Measurements from ENCODE around the gene CENPK. TPM values are rescaled to one million over a fixed set of nuclear protein-coding genes. Genes with fewer than 3 reads are reported as not detected.

Gene CENPK
- total RNA-seq, 1 donor from 2014 or later, result 55.2 TPM

- TF ChIP-seq, protein P1, sequence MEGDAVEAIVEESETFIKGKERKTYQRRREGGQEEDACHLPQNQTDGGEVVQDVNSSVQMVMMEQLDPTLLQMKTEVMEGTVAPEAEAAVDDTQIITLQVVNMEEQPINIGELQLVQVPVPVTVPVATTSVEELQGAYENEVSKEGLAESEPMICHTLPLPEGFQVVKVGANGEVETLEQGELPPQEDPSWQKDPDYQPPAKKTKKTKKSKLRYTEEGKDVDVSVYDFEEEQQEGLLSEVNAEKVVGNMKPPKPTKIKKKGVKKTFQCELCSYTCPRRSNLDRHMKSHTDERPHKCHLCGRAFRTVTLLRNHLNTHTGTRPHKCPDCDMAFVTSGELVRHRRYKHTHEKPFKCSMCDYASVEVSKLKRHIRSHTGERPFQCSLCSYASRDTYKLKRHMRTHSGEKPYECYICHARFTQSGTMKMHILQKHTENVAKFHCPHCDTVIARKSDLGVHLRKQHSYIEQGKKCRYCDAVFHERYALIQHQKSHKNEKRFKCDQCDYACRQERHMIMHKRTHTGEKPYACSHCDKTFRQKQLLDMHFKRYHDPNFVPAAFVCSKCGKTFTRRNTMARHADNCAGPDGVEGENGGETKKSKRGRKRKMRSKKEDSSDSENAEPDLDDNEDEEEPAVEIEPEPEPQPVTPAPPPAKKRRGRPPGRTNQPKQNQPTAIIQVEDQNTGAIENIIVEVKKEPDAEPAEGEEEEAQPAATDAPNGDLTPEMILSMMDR (conservative IDR thresholded peaks at IDR 0.05), result no peak
- Mint-ChIP-seq H3K9me3 (no peaks in the 10 kb centered on the region), H3K27ac (ENCODE audit: unreplicated experiment) (no peak overlapping the region), H3K4me3 (peak overlapping the region; percentile 49), H3K27me3 (ENCODE audit: low read depth) (no peaks in the 10 kb centered on the region), H3K4me1 (no peaks in the 10 kb centered on the region), H3K36me3 (ENCODE audit: low read depth) (no peaks in the 10 kb centered on the region)
- no peak for DNase-seq (ENCODE audit: low read depth, low spot score)
These were observed 88.7 kb downstream of the CENPK start for GRCh38 chr5:65474130-65474711.

GRCh38 chr5:65468633-65469032 is 94.3 kb downstream of the CENPK start:
- H3K4me3 Mint-ChIP-seq, result no peak overlapping the region
- H3K27me3 Mint-ChIP-seq (ENCODE audit: low read depth), result no peaks in the 10 kb centered on the region
- no peaks in the 10 kb centered on the region for H3K4me1 Mint-ChIP-seq
- no peaks in the 10 kb centered on the region for H3K9me3 Mint-ChIP-seq
- TF ChIP-seq, protein P1 (conservative IDR thresholded peaks at IDR 0.05), result no peak
- H3K36me3 Mint-ChIP-seq (ENCODE audit: low read depth), result no peaks in the 10 kb centered on the region
- H3K27ac Mint-ChIP-seq (ENCODE audit: unreplicated experiment), result no peak overlapping the region
- DNase-seq (ENCODE audit: low read depth, low spot score), result no peak

Other genes starting within 250 kb of the CENPK start
- gene ADAMTS6, start 81.2 kb downstream of the CENPK start, total RNA-seq, result 7.1 and 8.2 TPM in 2 replicates
- 38.6 and 42.0 TPM in 2 replicates for gene PPWD1, start 128 bp upstream of the CENPK start, total RNA-seq
- 11.6 and 12.7 TPM in 2 replicates for gene TRIM23, start 61.2 kb upstream of the CENPK start, total RNA-seq
- gene SHLD3, start 61.9 kb upstream of the CENPK start, total RNA-seq, result 3.8 and 4.3 TPM in 2 replicates
- 21.7 and 24.9 TPM in 2 replicates for gene TRAPPC13, start 61.9 kb upstream of the CENPK start, total RNA-seq
- 15.0 and 15.8 TPM in 2 replicates for gene SGTB, start 158.9 kb upstream of the CENPK start, total RNA-seq
- gene NLN, start 159.0 kb upstream of the CENPK start, total RNA-seq, result 51.7 and 55.2 TPM in 2 replicates

All from neural crest cell (in vitro differentiated cells).